ENCODE measurements around the gene TBC1D22A. TPM values are rescaled to one million over a fixed set of nuclear protein-coding genes. Genes with fewer than 3 reads are reported as not detected.

The TBC1D22A gene
- total RNA-seq, 1 donor from 2014 or later, result 10.6 TPM

- H3K4me3 Mint-ChIP-seq, result no peak overlapping the region
- Histone ChIP-seq H3F3A (ENCODE audit: low read depth) (no peaks in the 10 kb centered on the region), H3K4me3 (no peak overlapping the region), H3K4me2 (no peak overlapping the region), H3K27me3 (no peaks in the 10 kb centered on the region), H3K4me1 (no peaks in the 10 kb centered on the region), H2AFZ (replicated peaks) (no peak overlapping the region), H3K27ac (no peak overlapping the region), H3K79me2 (ENCODE audit: low read depth) (peaks cover 7% of the 10 kb centered on the region), H3K9ac (no peak overlapping the region), H3K36me3 (no peaks in the 10 kb centered on the region), H4K20me1 (ENCODE audit: low read depth) (peaks cover 52% of the 10 kb centered on the region), H3K9me3 (ENCODE audit: low read depth) (no peaks in the 10 kb centered on the region)
- peaks cover 8% of the 10 kb centered on the region for H3K27me3 Mint-ChIP-seq (ENCODE audit: insufficient read depth, low read depth)
- H3K27ac Mint-ChIP-seq, result no peak overlapping the region
- DNase-seq (ENCODE audit: low spot score), result no peak
- peaks cover 13% of the 10 kb centered on the region for H3K4me1 Mint-ChIP-seq
- peaks cover 24% of the 10 kb centered on the region for H3K36me3 Mint-ChIP-seq
- TF ChIP-seq CTCF (IDR thresholded peaks at IDR 0.05) (no peak), EZH2 (IDR thresholded peaks at IDR 0.05) (no peak), EZH2phosphoT487 (IDR thresholded peaks at IDR 0.05) (no peak)
- H3K9me3 Mint-ChIP-seq, result no peaks in the 10 kb centered on the region
Observed at GRCh38 chr22:46721501-46722085, 40.9 kb upstream of the TBC1D22A start.

- Histone ChIP-seq H4K20me1 (ENCODE audit: low read depth) (peaks cover 73% of the 10 kb centered on the region), H3K4me3 (no peak overlapping the region), H3K9me3 (ENCODE audit: low read depth) (no peaks in the 10 kb centered on the region), H3K36me3 (no peaks in the 10 kb centered on the region), H3K27me3 (no peaks in the 10 kb centered on the region), H3K79me2 (ENCODE audit: low read depth) (peaks cover 11% of the 10 kb centered on the region), H3K4me1 (no peaks in the 10 kb centered on the region), H2AFZ (replicated peaks) (no peak overlapping the region), H3K9ac (no peak overlapping the region), H3F3A (ENCODE audit: low read depth) (no peaks in the 10 kb centered on the region), H3K27ac (no peak overlapping the region), H3K4me2 (no peak overlapping the region)
- TF ChIP-seq EZH2 (IDR thresholded peaks at IDR 0.05) (no peak), EZH2phosphoT487 (IDR thresholded peaks at IDR 0.05) (no peak), CTCF (IDR thresholded peaks at IDR 0.05) (no peak)
- Mint-ChIP-seq H3K4me1 (peaks cover 17% of the 10 kb centered on the region), H3K36me3 (peaks cover 15% of the 10 kb centered on the region), H3K9me3 (no peaks in the 10 kb centered on the region), H3K27me3 (ENCODE audit: insufficient read depth, low read depth) (peaks cover 5% of the 10 kb centered on the region), H3K27ac (no peak overlapping the region), H3K4me3 (no peak overlapping the region)
- DNase-seq (ENCODE audit: low spot score), result no peak
Observed at GRCh38 chr22:46723882-46724281, 38.6 kb upstream of the TBC1D22A start.

- Histone ChIP-seq H3K4me2 (no peak overlapping the region), H3K27me3 (no peaks in the 10 kb centered on the region), H3K9ac (no peak overlapping the region), H3K27ac (no peak overlapping the region), H3F3A (ENCODE audit: low read depth) (no peaks in the 10 kb centered on the region), H3K9me3 (ENCODE audit: low read depth) (no peaks in the 10 kb centered on the region), H2AFZ (replicated peaks) (no peak overlapping the region), H4K20me1 (ENCODE audit: low read depth) (peaks cover 82% of the 10 kb centered on the region), H3K4me1 (no peaks in the 10 kb centered on the region), H3K4me3 (no peak overlapping the region), H3K79me2 (ENCODE audit: low read depth) (peaks cover 22% of the 10 kb centered on the region), H3K36me3 (no peaks in the 10 kb centered on the region)
- H3K27me3 Mint-ChIP-seq (ENCODE audit: insufficient read depth, low read depth), result peaks cover 5% of the 10 kb centered on the region
- no peak for DNase-seq (ENCODE audit: low spot score)
- no peak overlapping the region for H3K4me3 Mint-ChIP-seq
- peaks cover 17% of the 10 kb centered on the region for H3K4me1 Mint-ChIP-seq
- H3K27ac Mint-ChIP-seq, result no peak overlapping the region
- H3K36me3 Mint-ChIP-seq, result peaks cover 11% of the 10 kb centered on the region
- no peaks in the 10 kb centered on the region for H3K9me3 Mint-ChIP-seq
- TF ChIP-seq EZH2 (IDR thresholded peaks at IDR 0.05) (no peak), EZH2phosphoT487 (IDR thresholded peaks at IDR 0.05) (no peak), CTCF (IDR thresholded peaks at IDR 0.05) (no peak)
Observed at GRCh38 chr22:46725096-46725495, 37.4 kb upstream of the TBC1D22A start.

All from neural progenitor cell (in vitro differentiated cells).